Activated T-helper 2 cell treated with anti-CD3 and anti-CD28 coated beads, Interferon-gamma antibody, Interleukin-2, Interleukin-4, amounts not matched to agents 10 μg/mL and 5 μg/mL and 100 μg/mL, durations not matched to agents 14 hours and 24 hours and 36 hours (primary cell): ENCODE results near the gene RGL2. TPM values are rescaled to one million over a fixed set of nuclear protein-coding genes. Genes with fewer than 3 reads are reported as not detected.

Experiments used
- DNase-seq: peaks from one replicate; pipeline ENCODE4 v3.0.0; 2021; ENCODE audit warnings: low spot score
- H3K27ac Mint-ChIP-seq: one replicate; pipeline ENCODE4 v1.8.0; 2021; ENCODE audit warnings: mixed read lengths
- H3K27me3 Mint-ChIP-seq: one replicate; pipeline ENCODE4 v1.8.0; 2021; ENCODE audit warnings: low read depth, mixed read lengths
- H3K36me3 Mint-ChIP-seq: one replicate; pipeline ENCODE4 v1.8.0; 2021; ENCODE audit warnings: low read depth, mixed read lengths
- H3K4me1 Mint-ChIP-seq: one replicate; pipeline ENCODE4 v1.8.0; 2021; ENCODE audit warnings: low read depth, mixed read lengths
- H3K4me3 Mint-ChIP-seq: one replicate; pipeline ENCODE4 v1.8.0; 2021; ENCODE audit warnings: low read depth, mild to moderate bottlenecking, moderate library complexity, mixed read lengths
- H3K9me3 Mint-ChIP-seq: one replicate; pipeline ENCODE4 v1.8.0; 2021; ENCODE audit warnings: mixed read lengths
- intact Hi-C: fragments of 100-400 bp; cut with micrococcal nuclease; formaldehyde crosslinking; loops from one replicate; pipeline ENCODE4 v1.15.1; 2023
- total RNA-seq: library from RNA; stranded (reverse); gene quantifications from 2 replicates; pipeline ENCODE4 v1.2.3, GENCODE V29; 2022

The RGL2 gene
- total RNA-seq, 1 donor from 2014 or later, result 32.9 TPM

GRCh38 chr6:33250731-33251130 lies 48.0 kb downstream of the RGL2 start:
- Mint-ChIP-seq H3K4me3 (peak overlapping the region; percentile 88), H3K27ac (peak overlapping the region; percentile 92), H3K4me1 (peaks cover 32% of the 10 kb centered on the region), H3K27me3 (no peaks in the 10 kb centered on the region), H3K9me3 (no peaks in the 10 kb centered on the region), H3K36me3 (peaks cover 34% of the 10 kb centered on the region)
- intact Hi-C loops, result no loop called here
- no peak for DNase-seq

GRCh38 chr6:33249732-33250630 lies 48.8 kb downstream of the RGL2 start:
- H3K27ac Mint-ChIP-seq, result peak overlapping the region; percentile 92
- no peak for DNase-seq
- no peaks in the 10 kb centered on the region for H3K27me3 Mint-ChIP-seq
- peaks cover 32% of the 10 kb centered on the region for H3K4me1 Mint-ChIP-seq
- H3K36me3 Mint-ChIP-seq, result peaks cover 33% of the 10 kb centered on the region
- peak overlapping the region; percentile 88 for H3K4me3 Mint-ChIP-seq
- intact Hi-C loops, result loop anchor here (1.0 to 2.0 kb wide), 4 partner anchors 21 to 278 kb away; partner anchors contain the start of gene VPS52
- no peaks in the 10 kb centered on the region for H3K9me3 Mint-ChIP-seq

- peak; percentile 97 for DNase-seq
- H3K9me3 Mint-ChIP-seq, result no peaks in the 10 kb centered on the region
- H3K27me3 Mint-ChIP-seq, result no peaks in the 10 kb centered on the region
- peak overlapping the region; percentile 88 for H3K4me3 Mint-ChIP-seq
- peaks cover 32% of the 10 kb centered on the region for H3K4me1 Mint-ChIP-seq
- peak overlapping the region; percentile 92 for H3K27ac Mint-ChIP-seq
- intact Hi-C loops, result loop anchor here (1.0 to 2.0 kb wide), 6 partner anchors 22 to 277 kb away; partner anchors contain the start of gene VPS52
- H3K36me3 Mint-ChIP-seq, result peaks cover 33% of the 10 kb centered on the region
Measured at GRCh38 chr6:33248932-33249731, 49.6 kb downstream of the RGL2 start.

DNA sequence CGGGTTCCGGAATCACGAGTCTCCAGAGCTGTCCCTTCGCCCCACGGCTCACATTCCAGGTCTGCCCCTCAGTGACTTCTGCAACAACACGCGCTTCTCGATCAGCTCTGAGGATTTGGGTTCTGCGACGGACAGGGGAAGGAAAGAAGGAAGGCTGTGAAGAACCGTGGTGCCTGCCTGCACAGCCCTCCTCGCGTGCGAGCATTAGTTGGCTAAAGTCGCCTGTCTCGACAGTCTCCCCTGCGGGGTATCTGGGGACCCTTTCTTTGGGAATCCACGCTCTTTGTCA lies 50.2 kb downstream of the RGL2 start:
- DNase-seq, result no peak
- H3K4me3 Mint-ChIP-seq, result peak overlapping the region; percentile 88

DNA sequence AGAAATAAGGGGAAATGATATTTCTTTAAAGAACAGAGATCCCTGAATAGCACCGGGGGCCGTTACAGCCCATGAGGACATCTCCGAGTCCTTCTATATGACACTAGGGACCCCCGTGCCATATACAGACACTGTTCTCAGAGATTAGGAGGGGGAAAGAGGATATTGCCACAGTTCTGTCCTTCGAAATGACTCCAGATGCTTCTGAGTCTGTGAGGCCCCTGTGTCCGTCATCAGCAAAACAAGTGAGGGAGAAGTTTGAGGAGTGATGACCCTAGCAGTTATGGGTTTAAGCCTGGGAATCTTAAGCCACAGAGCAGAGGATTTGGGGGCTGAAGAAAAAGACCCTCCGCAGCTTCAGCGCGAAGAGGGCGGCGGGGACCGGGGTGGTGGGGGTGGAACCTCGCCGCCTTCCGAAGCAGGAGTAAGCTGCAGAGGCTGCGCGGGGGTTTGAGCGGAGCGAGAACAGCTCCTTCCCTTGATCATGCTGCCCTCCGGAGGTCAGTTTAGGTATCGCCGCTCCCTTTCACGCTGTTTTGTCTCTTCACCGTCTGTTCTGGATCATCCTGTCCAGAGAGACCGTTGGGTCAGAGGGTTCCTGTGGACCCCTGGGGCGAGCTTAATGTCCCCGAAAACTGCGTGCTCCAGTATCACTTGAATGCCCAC lies 50.6 kb downstream of the RGL2 start:
- Mint-ChIP-seq H3K4me3 (peak overlapping the region; percentile 88), H3K4me1 (peaks cover 34% of the 10 kb centered on the region), H3K27me3 (peaks cover 3% of the 10 kb centered on the region), H3K27ac (peak overlapping the region; percentile 87), H3K9me3 (no peaks in the 10 kb centered on the region), H3K36me3 (peaks cover 33% of the 10 kb centered on the region)
- intact Hi-C loops, result loop anchor here (1.0 to 2.0 kb wide), 3 partner anchors 65 to 129 kb away; no protein-coding TSS in a partner anchor
- peak; percentile 87 for DNase-seq

More for the DNA sequence above, 50.2 kb downstream of the RGL2 start:
- Mint-ChIP-seq H3K9me3 (no peaks in the 10 kb centered on the region), H3K36me3 (peaks cover 33% of the 10 kb centered on the region), H3K27me3 (no peaks in the 10 kb centered on the region), H3K27ac (peak overlapping the region; percentile 87), H3K4me1 (peaks cover 32% of the 10 kb centered on the region)
- intact Hi-C loops, result loop anchor here (1.0 to 2.0 kb wide), 3 partner anchors 64 to 129 kb away; no protein-coding TSS in a partner anchor

DNA sequence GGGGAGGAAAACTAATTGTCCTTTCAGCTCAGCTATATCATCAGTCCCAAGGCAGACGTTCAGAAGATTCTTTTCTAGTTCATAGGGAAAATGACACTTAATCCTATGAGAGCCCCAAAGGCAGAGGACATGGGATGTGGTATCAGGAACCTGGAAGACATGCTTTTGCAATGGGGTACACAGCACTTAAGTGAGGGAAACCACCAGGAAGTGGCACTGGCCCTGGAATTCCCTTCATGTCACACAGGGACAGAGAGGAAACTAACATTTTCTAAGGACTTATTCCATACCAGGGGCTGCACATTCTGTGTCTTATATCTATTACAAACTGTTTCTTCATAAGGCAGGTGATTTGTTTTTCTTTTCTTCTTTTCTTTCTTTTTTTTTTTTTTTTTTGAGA lies 55.3 kb downstream of the RGL2 start:
- no peak overlapping the region for H3K4me3 Mint-ChIP-seq
- H3K9me3 Mint-ChIP-seq, result no peaks in the 10 kb centered on the region
- H3K27ac Mint-ChIP-seq, result no peak overlapping the region
- H3K36me3 Mint-ChIP-seq, result no peaks in the 10 kb centered on the region
- H3K4me1 Mint-ChIP-seq, result peaks cover 15% of the 10 kb centered on the region
- intact Hi-C loops, result no loop called here
- H3K27me3 Mint-ChIP-seq, result peaks cover 15% of the 10 kb centered on the region
- no peak for DNase-seq

GRCh38 chr6:33241968-33242367 lies 56.8 kb downstream of the RGL2 start:
- H3K4me3 Mint-ChIP-seq, result no peak overlapping the region
- intact Hi-C loops, result no loop called here
- no peaks in the 10 kb centered on the region for H3K36me3 Mint-ChIP-seq
- no peaks in the 10 kb centered on the region for H3K9me3 Mint-ChIP-seq
- H3K27me3 Mint-ChIP-seq, result peaks cover 17% of the 10 kb centered on the region
- H3K4me1 Mint-ChIP-seq, result peaks cover 13% of the 10 kb centered on the region
- H3K27ac Mint-ChIP-seq, result peak overlapping the region; percentile 28
- no peak for DNase-seq

Other genes starting within 250 kb of the RGL2 start
- gene HLA-DPA1, start 225.3 kb downstream of the RGL2 start, total RNA-seq, result 57.1 and 58.9 TPM in 2 replicates
- gene HLA-DPB1, start 223.0 kb downstream of the RGL2 start, total RNA-seq, result 11.8 and 12.6 TPM in 2 replicates
- gene COL11A2, start 106.5 kb downstream of the RGL2 start, total RNA-seq, result 0.34 and 0.37 TPM in 2 replicates
- 47.8 and 50.0 TPM in 2 replicates for gene RXRB, start 98.3 kb downstream of the RGL2 start, total RNA-seq
- 63.8 and 69.6 TPM in 2 replicates for gene SLC39A7, start 98.1 kb downstream of the RGL2 start, total RNA-seq
- gene HSD17B8, start 94.3 kb downstream of the RGL2 start, total RNA-seq, result 14.7 and 18.2 TPM in 2 replicates
- gene RING1, start 90.4 kb downstream of the RGL2 start, total RNA-seq, result 46.0 and 46.1 TPM in 2 replicates
- gene VPS52, start 27.1 kb downstream of the RGL2 start, total RNA-seq, result 53.4 and 56.7 TPM in 2 replicates
- gene RPS18, start 26.9 kb downstream of the RGL2 start, total RNA-seq, result 3,099 and 3,143 TPM in 2 replicates
- 5.1 and 6.5 TPM in 2 replicates for gene B3GALT4, start 21.8 kb downstream of the RGL2 start, total RNA-seq
- 87.3 and 98.3 TPM in 2 replicates for gene WDR46, start 9.7 kb downstream of the RGL2 start, total RNA-seq
- 104 and 117 TPM in 2 replicates for gene PFDN6, start 9.3 kb downstream of the RGL2 start, total RNA-seq
- 274 and 276 TPM in 2 replicates for gene TAPBP, start 15.1 kb upstream of the RGL2 start, total RNA-seq
- gene ZBTB22, start 18.8 kb upstream of the RGL2 start, total RNA-seq, result 10.9 and 14.4 TPM in 2 replicates
- 61.5 and 64.7 TPM in 2 replicates for gene DAXX, start 24.0 kb upstream of the RGL2 start, total RNA-seq
- gene KIFC1, start 92.9 kb upstream of the RGL2 start, total RNA-seq, result 78.3 and 80.9 TPM in 2 replicates
- gene PHF1, start 112.1 kb upstream of the RGL2 start, total RNA-seq, result 33.0 and 39.1 TPM in 2 replicates
- 143 and 146 TPM in 2 replicates for gene CUTA, start 119.2 kb upstream of the RGL2 start, total RNA-seq
- 60.1 and 71.3 TPM in 2 replicates for gene SYNGAP1, start 121.1 kb upstream of the RGL2 start, total RNA-seq
- 11.4 and 11.5 TPM in 2 replicates for gene ZBTB9, start 155.6 kb upstream of the RGL2 start, total RNA-seq